IMR-90 (cell line): Measurements from ENCODE around the gene CCL23. TPM values are rescaled to one million over a fixed set of nuclear protein-coding genes. Genes with fewer than 3 reads are reported as not detected.

Experiments used
- ATAC-seq: fragments of 200-7000 bp; cut with Tn5 transposase; 2 replicates; pipeline ENCODE4 v1.9.1; 2020; ENCODE audit warnings: low read depth, mild to moderate bottlenecking, moderate library complexity
- BruUV-seq: library from RNA; stranded (reverse); fragments of 400-500 nt; replicated peaks from 2 replicates; lab custom pipeline; 2021; lab: Mats Ljungman, UMichigan
- CTCF ChIA-PET: fragments of 300-600 bp; formaldehyde crosslinking; extraction: SDS; loops from one replicate; lab custom pipeline; 2021; ENCODE audit warnings: antibody characterized with exemption; lab: Yijun Ruan, JAX
- POLR2A ChIA-PET: fragments of 300-600 bp; sonication (Branson Sonifier 250); formaldehyde crosslinking; loops from one replicate; lab custom pipeline; 2022; ENCODE audit warnings: antibody characterized with exemption; ENCODE audit not compliant: unreplicated experiment; lab: Charles Lee
- DNase-seq: peaks from one replicate; pipeline ENCODE4 v3.0.0; 2013
- H2AFZ ChIP-seq: replicated peaks from 2 replicates; pipeline ENCODE3; 2013; ENCODE audit warnings: low read length, mild to moderate bottlenecking; ENCODE audit not compliant: poor library complexity
- H2AK5ac ChIP-seq: 2 replicates; pipeline ENCODE4 v1.6.1; 2013; ENCODE audit warnings: low read depth, low read length, inconsistent platforms
- H2AK9ac ChIP-seq: replicated peaks from 2 replicates; pipeline ENCODE3; 2013; ENCODE audit warnings: mild to moderate bottlenecking, low read depth, low read length, moderate library complexity; ENCODE audit not compliant: poor library complexity
- H2BK120ac ChIP-seq: 2 replicates; pipeline ENCODE4 v1.6.1; 2013; ENCODE audit warnings: low read depth, low read length, inconsistent platforms
- H2BK15ac ChIP-seq: 3 replicates; pipeline ENCODE4 v1.6.1; 2013; ENCODE audit warnings: low read depth, low read length, inconsistent platforms
- H2BK20ac ChIP-seq: 2 replicates; pipeline ENCODE4 v1.6.1; 2013; ENCODE audit warnings: low read depth, mild to moderate bottlenecking, inconsistent platforms, low read length, moderate library complexity
- H2BK5ac ChIP-seq: 2 replicates; pipeline ENCODE4 v1.6.1; 2013; ENCODE audit warnings: mild to moderate bottlenecking, low read depth, low read length, inconsistent platforms; ENCODE audit not compliant: poor library complexity, severe bottlenecking
- H3K14ac ChIP-seq: replicated peaks from 2 replicates; pipeline ENCODE4 v1.6.1; 2013; ENCODE audit warnings: low read depth, low read length, inconsistent platforms
- H3K18ac ChIP-seq: 2 replicates; pipeline ENCODE4 v1.6.1; 2013; ENCODE audit warnings: low read depth, low read length, control low read depth
- H3K23ac ChIP-seq: 2 replicates; pipeline ENCODE4 v1.6.1; 2013; ENCODE audit warnings: low read depth, low read length, inconsistent platforms
- H3K27ac ChIP-seq: 2 replicates; pipeline ENCODE4 v1.5.1; 2013; ENCODE audit warnings: mild to moderate bottlenecking, control low read depth, low read length; ENCODE audit not compliant: insufficient read depth
- H3K27me3 ChIP-seq: 2 replicates; pipeline ENCODE4 v1.6.1; 2013; ENCODE audit warnings: low read length; ENCODE audit not compliant: control insufficient read depth, insufficient read depth
- H3K36me3 ChIP-seq: 2 replicates; pipeline ENCODE4 v1.6.1; 2013; ENCODE audit warnings: low read length, mixed read lengths; ENCODE audit not compliant: control insufficient read depth, insufficient read depth
- H3K4ac ChIP-seq: 2 replicates; pipeline ENCODE4 v1.6.1; 2013; ENCODE audit warnings: low read depth, low read length, inconsistent platforms
- H3K4me1 ChIP-seq: 2 replicates; pipeline ENCODE4 v1.6.1; 2013; ENCODE audit warnings: low read length, mixed read lengths; ENCODE audit not compliant: control insufficient read depth, insufficient read depth
- H3K4me2 ChIP-seq: 2 replicates; pipeline ENCODE4 v1.6.1; 2013; ENCODE audit warnings: low read depth, mild to moderate bottlenecking, control low read depth, low read length, moderate library complexity
- H3K4me3 ChIP-seq: 2 replicates; pipeline ENCODE4 v1.5.1; 2013; ENCODE audit warnings: low read depth, mild to moderate bottlenecking, control low read depth, low read length, moderate library complexity; ENCODE audit not compliant: insufficient read depth
- H3K56ac ChIP-seq: 2 replicates; pipeline ENCODE4 v1.6.1; 2013; ENCODE audit warnings: low read length, inconsistent platforms; ENCODE audit not compliant: insufficient read depth; ENCODE audit errors: extremely low read depth
- H3K79me1 ChIP-seq, 2 experiments: 2 replicates each; pipeline ENCODE4 v1.6.1; 2013; ENCODE audit warnings: low read length in 2 of 2, inconsistent platforms in 1 of 2, low read depth in 1 of 2
- H3K9ac ChIP-seq: 2 replicates; pipeline ENCODE4 v1.6.1; 2013; ENCODE audit warnings: low read depth, low read length, control low read depth
- H3K9me1 ChIP-seq: 2 replicates; pipeline ENCODE4 v1.6.1; 2013; ENCODE audit warnings: low read length, inconsistent platforms; ENCODE audit not compliant: insufficient read depth
- H3K9me3 ChIP-seq: 2 replicates; pipeline ENCODE4 v1.6.1; 2013; ENCODE audit warnings: low read length; ENCODE audit not compliant: control insufficient read depth, insufficient read depth
- H4K20me1 ChIP-seq: 2 replicates; pipeline ENCODE4 v1.6.1; 2013; ENCODE audit warnings: low read length, inconsistent platforms; ENCODE audit not compliant: insufficient read depth
- H4K5ac ChIP-seq: 2 replicates; pipeline ENCODE4 v1.6.1; 2013; ENCODE audit warnings: mild to moderate bottlenecking, low read depth, low read length, control low read depth
- H4K8ac ChIP-seq, 2 experiments: 2 replicates each; pipeline ENCODE4 v1.6.1; 2013; ENCODE audit warnings: low read depth in 2 of 2, low read length in 2 of 2, control low read depth in 1 of 2, inconsistent platforms in 1 of 2
- H4K91ac ChIP-seq: 2 replicates; pipeline ENCODE4 v1.6.1; 2013; ENCODE audit warnings: low read depth, low read length, inconsistent platforms; ENCODE audit not compliant: insufficient read depth
- CEBPB ChIP-seq: IDR thresholded peaks from 2 replicates; pipeline ENCODE4 v1.6.1; 2012; ENCODE audit warnings: low read depth, low read length, improper control_type of control experiment
- CHD1 ChIP-seq: IDR thresholded peaks from 2 replicates; pipeline ENCODE4 v1.6.1; 2012; ENCODE audit warnings: low read depth, low read length, improper control_type of control experiment
- NFE2L2 ChIP-seq: fragments of 150-350 bp; IDR thresholded peaks from 2 replicates; pipeline ENCODE4 v1.6.1; 2016; ENCODE audit warnings: low read depth, mild to moderate bottlenecking, low read length
- RFX5 ChIP-seq: IDR thresholded peaks from 2 replicates; pipeline ENCODE4 v1.8.0; 2012; ENCODE audit warnings: low read depth, mild to moderate bottlenecking, low read length, moderate library complexity
- WGBS, 2 experiments: methylation state at CpG; one replicate each; pipeline versions ENCODE4 v1.1.5 to v1.1.7; 2013; ENCODE audit warnings: missing lambda C conversion rate in 2 of 2; ENCODE audit not compliant: insufficient read length in 1 of 2; ENCODE audit errors: extremely low coverage in 2 of 2; 5-methylcytosine and 5-hydroxymethylcytosine counted together
- dilution Hi-C: fragments of 300-500 bp; cut with HindIII; formaldehyde crosslinking; loops from one replicate; pipeline ENCODE4 v1.14.3; 2018; ENCODE audit warnings: low sequenced_read_pairs; ENCODE audit not compliant: unreplicated experiment
- in situ Hi-C: fragments of 300-500 bp; cut with MboI; formaldehyde crosslinking; loops from 3 replicates; pipeline ENCODE4 v1.14.3; 2019; ENCODE audit warnings: low sequenced_read_pairs, inconsistent platforms, mixed read lengths
- intact Hi-C: fragments of 100-400 bp; cut with micrococcal nuclease; formaldehyde crosslinking; loops from 2 replicates; pipeline ENCODE4 v1.10.0; 2022
- polyA plus RNA-seq, 3 experiments: library from polyadenylated mRNA; depleted of rRNA; stranded (reverse); fragments of >200 nt; gene quantifications; 2 replicates each; pipeline ENCODE4 v1.2.3, GENCODE V29; 2012; ENCODE audit warnings: low replicate concordance in 1 of 3
- total RNA-seq: library from RNA; depleted of rRNA; stranded (reverse); fragments of >200 nt; gene quantifications from 2 replicates; pipeline ENCODE4 v1.2.3, GENCODE V29; 2012

Gene CCL23
- total and polyA plus RNA-seq, 2 of the 4 experiments (the other 2 are of a cell fraction), result not detected

DNA sequence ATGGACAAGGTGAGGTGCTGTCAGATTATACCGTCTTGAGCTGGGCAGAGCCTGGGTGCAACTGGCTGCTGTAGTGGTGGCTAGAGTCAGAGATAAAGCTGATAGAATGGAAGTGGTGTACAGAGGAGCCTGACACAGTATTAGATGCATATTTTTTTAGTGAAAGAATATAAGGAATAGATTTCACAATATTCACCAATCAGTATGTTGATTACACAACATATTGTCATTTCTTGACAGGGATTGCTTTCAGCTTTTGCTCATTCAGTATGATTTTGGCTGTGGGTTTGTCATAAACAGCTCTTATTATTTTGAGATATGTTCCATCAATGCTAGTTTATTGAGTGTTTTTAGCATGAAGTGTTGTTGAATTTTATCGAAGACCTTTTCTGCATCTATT lies 1.7 kb upstream of the CCL23 start:
- H3K27ac ChIP-seq, result no peak overlapping the region
- no peak overlapping the region for H2BK5ac ChIP-seq
- in situ Hi-C loops (no loop called here), intact Hi-C loops (no loop called here), dilution Hi-C loops (no loop called here)
- ATAC-seq (no peak), DNase-seq (no peak)
- H3K36me3 ChIP-seq, result no peaks in the 10 kb centered on the region
- no peak overlapping the region for H2BK20ac ChIP-seq
- H3K4ac ChIP-seq, result no peak overlapping the region
- H4K91ac ChIP-seq, result no peak overlapping the region
- no peak overlapping the region for H2AK5ac ChIP-seq
- no peak overlapping the region for H2BK15ac ChIP-seq
- H3K27me3 ChIP-seq, result no peaks in the 10 kb centered on the region
- no peak overlapping the region for H3K23ac ChIP-seq
- no peak overlapping the region for H2AK9ac ChIP-seq
- no peak overlapping the region for H3K56ac ChIP-seq
- H3K14ac ChIP-seq, result no peak overlapping the region
- no peak overlapping the region for H2BK120ac ChIP-seq
- H2AFZ ChIP-seq, result no peak overlapping the region
- WGBS, 2 experiments, result no CpG with 5 or more reads among the region's 2 CpGs
- no peaks in the 10 kb centered on the region for H3K79me1 ChIP-seq
- H3K9me1 ChIP-seq, result no peaks in the 10 kb centered on the region
- ChIA-PET POLR2A (no interaction called here), CTCF (no interaction called here)
- no peaks in the 10 kb centered on the region for H4K20me1 ChIP-seq
- H3K4me1 ChIP-seq, result no peaks in the 10 kb centered on the region
- no peaks in the 10 kb centered on the region for H3K9me3 ChIP-seq
- H3K4me3 ChIP-seq, result no peak overlapping the region
- TF ChIP-seq NFE2L2, result no peak
- no peak for TF ChIP-seq RFX5
- TF ChIP-seq CEBPB, result peak; percentile 23; the same call in 1 of the 2 replicates
- no peak for TF ChIP-seq CHD1
- H4K8ac ChIP-seq, result no peak overlapping the region
- no peak overlapping the region for H4K5ac ChIP-seq
- no TSS peak for BruUV-seq
- H3K9ac ChIP-seq, result no peak overlapping the region
- H3K18ac ChIP-seq, result no peak overlapping the region
- no peak overlapping the region for H3K4me2 ChIP-seq
